ENCODE results near the gene SH2D4B.
"Not testable (repeated sequence)": the region's sequence is repeated elsewhere in the genome, so short reads cannot be mapped to it uniquely, and the experiment has no call there.

Gene SH2D4B

GRCh38 chr10:80532571-80532970, 5.1 kb upstream of the SH2D4B start:
- H3K4me3 ChIP-seq (ENCODE audit: low read depth, low read length) = no peak overlapping the region
- TF ChIP-seq CTCF (conservative IDR thresholded peaks at IDR 0.05; ENCODE audit: low read depth, low read length) = no peak
- no peak for DNase-seq (ENCODE audit: low read depth)

DNA sequence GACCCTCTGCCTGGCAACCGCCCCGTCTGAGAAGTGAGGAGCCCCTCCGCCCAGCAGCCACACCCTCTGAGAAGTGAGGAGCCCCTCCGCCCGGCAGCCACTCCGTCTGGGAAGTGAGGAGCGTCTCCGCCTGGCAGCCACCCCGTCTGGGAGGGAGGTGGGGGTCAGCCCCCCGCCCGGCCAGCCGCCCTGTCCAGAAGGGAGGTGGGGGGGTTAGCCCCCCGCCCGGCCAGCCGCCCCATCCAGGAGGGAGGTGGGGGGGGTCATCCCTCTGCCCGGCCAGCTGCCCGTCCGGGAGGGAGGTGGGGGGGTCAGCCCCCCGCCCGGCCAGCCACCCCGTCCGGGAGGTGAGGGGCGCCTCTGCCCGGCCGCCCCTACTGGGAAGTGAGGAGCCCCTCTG, 3.6 kb upstream of the SH2D4B start:
- DNase-seq (ENCODE audit: low read depth); H3K4me3 ChIP-seq (ENCODE audit: low read depth, low read length): not testable (repeated sequence)

DNA sequence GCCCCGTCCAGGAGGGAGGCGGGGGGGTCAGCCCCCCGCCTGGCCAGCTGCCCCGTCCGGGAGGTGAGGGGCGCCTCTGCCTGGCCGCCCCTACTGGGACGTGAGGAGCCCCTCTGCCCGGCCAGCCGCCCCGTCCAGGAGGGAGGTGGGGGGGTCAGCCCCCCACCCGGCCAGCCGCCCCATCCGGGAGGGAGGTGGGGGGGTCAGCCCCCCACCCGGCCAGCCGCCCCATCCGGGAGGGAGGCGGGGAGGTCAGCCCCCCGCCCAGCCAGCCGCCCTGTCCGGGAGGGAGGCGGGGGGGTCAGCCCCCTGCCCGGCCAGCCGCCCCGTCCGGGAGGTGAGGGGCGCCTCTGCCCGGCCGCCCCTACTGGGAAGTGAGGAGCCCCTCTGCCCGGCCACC, 3.1 kb upstream of the SH2D4B start:
- not testable (repeated sequence) for H3K4me3 ChIP-seq (ENCODE audit: low read depth, low read length); DNase-seq (ENCODE audit: low read depth)

DNA sequence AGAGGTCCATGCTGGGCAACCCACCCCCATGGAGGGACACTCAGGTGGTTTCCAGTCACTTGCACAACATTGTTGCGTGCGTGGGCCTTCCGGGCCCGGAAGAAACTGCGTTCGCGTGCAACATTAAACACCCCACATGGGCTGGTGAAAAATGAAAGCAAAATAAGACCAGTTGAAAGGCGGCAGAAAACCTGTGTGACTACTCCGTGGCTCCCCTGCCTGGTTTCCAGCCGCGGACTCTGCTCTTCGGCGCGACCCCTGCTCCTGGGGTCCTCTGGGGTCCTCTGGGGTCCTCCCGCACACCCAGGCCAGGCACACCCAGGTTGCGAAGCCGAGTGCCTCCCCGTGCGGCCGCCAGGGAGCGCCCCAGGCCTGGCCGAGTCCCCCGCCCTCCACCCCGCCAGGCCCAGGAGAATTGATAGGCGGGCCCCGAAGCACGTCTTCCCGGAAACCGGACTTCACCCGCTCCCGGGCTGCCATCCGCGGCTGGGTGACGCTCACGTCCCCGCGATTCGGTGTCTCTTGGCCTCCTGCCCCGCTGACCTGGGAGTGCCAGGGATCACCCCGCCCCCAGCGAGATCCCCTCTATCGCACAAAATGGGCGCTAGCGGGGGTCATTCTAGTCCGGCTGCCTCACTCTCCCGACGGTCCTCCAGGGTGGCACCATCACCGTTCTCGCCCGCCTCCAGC, 1.9 kb upstream of the SH2D4B start:
- peak overlapping the region; percentile 51 for H3K4me3 ChIP-seq (ENCODE audit: low read depth, low read length)
- peak; percentile 44 for DNase-seq (ENCODE audit: low read depth)

GRCh38 chr10:80536361-80536835, 1.3 kb upstream of the SH2D4B start:
- no peak for DNase-seq (ENCODE audit: low read depth)
- H3K4me3 ChIP-seq (ENCODE audit: low read depth, low read length) = peak overlapping the region; percentile 51
- no peak for TF ChIP-seq CTCF (conservative IDR thresholded peaks at IDR 0.05; ENCODE audit: low read depth, low read length)

More for the DNA sequence above, 1.9 kb upstream of the SH2D4B start:
- TF ChIP-seq CTCF (conservative IDR thresholded peaks at IDR 0.05; ENCODE audit: low read depth, low read length) = peak; percentile 44

DNA sequence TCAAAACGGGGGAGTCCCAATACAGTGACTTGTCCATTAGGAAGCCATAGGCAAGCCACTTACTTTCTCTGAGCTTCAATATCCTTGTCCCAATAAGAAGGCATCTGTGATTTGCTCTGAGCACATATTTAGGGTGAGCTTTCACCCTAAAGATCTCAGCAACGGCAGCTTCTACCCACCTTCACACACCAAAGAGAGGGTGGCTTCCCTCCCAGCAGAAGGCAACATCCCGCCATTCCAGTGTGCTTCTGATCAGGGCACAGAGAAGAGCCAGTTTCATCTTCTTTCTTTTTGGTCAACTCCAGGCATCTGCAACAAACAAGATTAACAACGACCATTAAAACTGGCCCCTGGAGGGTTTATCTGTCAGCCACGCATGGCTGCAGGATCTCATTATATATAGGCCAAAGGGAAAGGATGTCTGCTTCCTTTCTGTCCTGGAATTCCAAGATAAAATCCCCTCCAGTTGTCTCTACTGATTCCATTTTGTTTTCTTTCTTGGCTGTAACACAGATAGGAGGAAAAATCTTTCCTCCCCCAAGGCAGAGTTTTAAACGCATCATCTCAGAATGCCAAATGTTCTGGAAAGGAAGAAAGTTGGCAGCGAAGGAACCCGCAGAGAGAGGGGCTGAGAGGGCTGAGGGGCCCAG, 491 bp upstream of the SH2D4B start:
- no peak for DNase-seq (ENCODE audit: low read depth)
- TF ChIP-seq CTCF (conservative IDR thresholded peaks at IDR 0.05; ENCODE audit: low read depth, low read length) = no peak

GRCh38 chr10:80538481-80539185, 931 bp downstream of the SH2D4B start:
- no peak overlapping the region for H3K4me3 ChIP-seq (ENCODE audit: low read depth, low read length)
- TF ChIP-seq CTCF (conservative IDR thresholded peaks at IDR 0.05; ENCODE audit: low read depth, low read length) = no peak
- DNase-seq (ENCODE audit: low read depth) = no peak

More for the DNA sequence above, 491 bp upstream of the SH2D4B start:
- no peak overlapping the region for H3K4me3 ChIP-seq (ENCODE audit: low read depth, low read length)

Measured in choroid plexus epithelial cell (primary cell).